H1 (cell line): Measurements from ENCODE around the gene POP7. TPM values are rescaled to one million over a fixed set of nuclear protein-coding genes. Genes with fewer than 3 reads are reported as not detected.

Experiments used
- CTCF ChIA-PET: fragments of 300-600 bp; sonication (Branson Sonifier 250); formaldehyde crosslinking; loops from one replicate; lab custom pipeline; 2021; ENCODE audit not compliant: partially characterized antibody; lab: Charles Lee
- POLR2A ChIA-PET: fragments of 300-600 bp; sonication (Branson Sonifier 250); formaldehyde crosslinking; loops from one replicate; lab custom pipeline; 2021; ENCODE audit warnings: inconsistent platforms; ENCODE audit not compliant: partially characterized antibody; lab: Charles Lee
- DNase-seq, 2 experiments: peaks; one replicate each; pipeline versions ENCODE4 v3.0.0 to v3.0.0-alpha.2; 2010 to 2022; ENCODE audit warnings: low spot score in 2 of 2, low read depth in 1 of 2, mixed read lengths in 1 of 2
- FAIRE-seq: peaks from 2 replicates; lab custom pipeline; 2011; peaks lifted over from hg19 to GRCh38; lab: Jason Lieb, UNC
- H2AFZ ChIP-seq: 2 replicates; pipeline ENCODE4 v1.8.1; 2012; ENCODE audit warnings: low read length, inconsistent platforms
- H2AK5ac ChIP-seq: 2 replicates; pipeline ENCODE4 v1.6.1; 2013; ENCODE audit warnings: low read depth, low read length
- H2BK120ac ChIP-seq: replicated peaks from 2 replicates; pipeline ENCODE3; 2013; ENCODE audit warnings: low read depth, low read length, inconsistent platforms
- H2BK12ac ChIP-seq: 2 replicates; pipeline ENCODE4 v1.6.1; 2013; ENCODE audit warnings: low read depth, low read length
- H2BK15ac ChIP-seq: 2 replicates; pipeline ENCODE4 v1.6.1; 2013; ENCODE audit warnings: low read length
- H2BK20ac ChIP-seq: 2 replicates; pipeline ENCODE4 v1.6.1; 2013; ENCODE audit warnings: low read length
- H2BK5ac ChIP-seq: 2 replicates; pipeline ENCODE4 v1.6.1; 2013; ENCODE audit warnings: low read depth, low read length
- H3K14ac ChIP-seq: 2 replicates; pipeline ENCODE4 v1.6.1; 2013; ENCODE audit warnings: inconsistent platforms; ENCODE audit not compliant: insufficient read length
- H3K18ac ChIP-seq: 2 replicates; pipeline ENCODE4 v1.6.1; 2013; ENCODE audit warnings: low read length; ENCODE audit errors: extremely low read depth
- H3K23ac ChIP-seq: 2 replicates; pipeline ENCODE4 v1.6.1; 2013; ENCODE audit warnings: inconsistent platforms; ENCODE audit not compliant: insufficient read length
- H3K23me2 ChIP-seq: 2 replicates; pipeline ENCODE4 v1.6.1; 2013; ENCODE audit warnings: low read depth, low read length
- H3K27ac ChIP-seq: 2 replicates; pipeline ENCODE4 v1.6.1; 2011; ENCODE audit warnings: low read depth, low read length, inconsistent platforms
- H3K27me3 ChIP-seq, 4 experiments: replicated peaks in 1 of 4; 1 replicate in 1 of 4; 2 replicates in 3 of 4; pipeline versions ENCODE4 v1.6.1 to v1.8.1; 2011 to 2013; ENCODE audit warnings: low read length in 3 of 4, mild to moderate bottlenecking in 3 of 4, inconsistent platforms in 2 of 4, mixed read lengths in 2 of 4, moderate library complexity in 1 of 4; ENCODE audit not compliant: control insufficient read depth in 3 of 4, insufficient read depth in 3 of 4; ENCODE audit errors: extremely low read depth in 1 of 4
- H3K36me3 ChIP-seq, 4 experiments: 2 replicates each; pipeline versions ENCODE4 v1.6.1 to v1.8.1; 2011 to 2013; ENCODE audit warnings: mild to moderate bottlenecking in 4 of 4, low read length in 3 of 4, moderate library complexity in 2 of 4, control low read depth in 1 of 4, inconsistent platforms in 1 of 4; ENCODE audit not compliant: insufficient read depth in 4 of 4, control insufficient read depth in 2 of 4
- H3K4ac ChIP-seq: replicated peaks from 2 replicates; pipeline ENCODE3; 2013; ENCODE audit warnings: low read length, low read depth, mixed read lengths, inconsistent platforms; ENCODE audit not compliant: insufficient read length
- H3K4me1 ChIP-seq, 4 experiments: replicated peaks in 1 of 4; 1 replicate in 1 of 4; 2 replicates in 3 of 4; pipeline versions ENCODE4 v1.6.1 to v1.8.1; 2011 to 2013; ENCODE audit warnings: low read length in 3 of 4, inconsistent platforms in 2 of 4, mixed read lengths in 1 of 4; ENCODE audit not compliant: insufficient read depth in 4 of 4, control insufficient read depth in 3 of 4
- H3K4me2 ChIP-seq, 2 experiments: 2 replicates each; pipeline versions ENCODE4 v1.6.1 to v1.8.1; 2011 to 2013; ENCODE audit warnings: low read depth in 2 of 2, low read length in 2 of 2, control low read depth in 1 of 2, inconsistent platforms in 1 of 2, mild to moderate bottlenecking in 1 of 2; ENCODE audit not compliant: insufficient read depth in 1 of 2
- H3K4me3 ChIP-seq, 4 experiments: fragments of 200-600, 300-600 bp in 1 of 4; sonication (generic), shearing (Covaris generic), sonication (Bioruptor Twin) in 1 of 4; 2 replicates each; pipeline versions ENCODE4 v1.5.1 to v1.8.1; 2011 to 2016; ENCODE audit warnings: low read length in 4 of 4, low read depth in 3 of 4, control low read depth in 2 of 4, inconsistent platforms in 2 of 4, mild to moderate bottlenecking in 2 of 4, mixed read lengths in 1 of 4, moderate library complexity in 1 of 4; ENCODE audit not compliant: insufficient read depth in 2 of 4; ENCODE audit errors: extremely low read depth in 1 of 4
- H3K56ac ChIP-seq: replicated peaks from 2 replicates; pipeline ENCODE3; 2013; ENCODE audit warnings: low read depth, mild to moderate bottlenecking, mixed read lengths, low read length, inconsistent platforms; ENCODE audit not compliant: insufficient read length
- H3K79me1 ChIP-seq: 2 replicates; pipeline ENCODE4 v1.6.1; 2013; ENCODE audit warnings: low read depth, low read length, control low read depth
- H3K79me2 ChIP-seq, 2 experiments: 2 replicates each; pipeline versions ENCODE4 v1.6.1 to v1.8.1; 2012 to 2013; ENCODE audit warnings: low read length in 2 of 2, mild to moderate bottlenecking in 2 of 2, inconsistent platforms in 1 of 2; ENCODE audit not compliant: insufficient read depth in 2 of 2, control insufficient read depth in 1 of 2
- H3K9ac ChIP-seq, 4 experiments: replicated peaks in 1 of 4; 1 replicate in 1 of 4; 2 replicates in 3 of 4; pipeline versions ENCODE4 v1.6.1 to v1.8.1; 2011 to 2013; ENCODE audit warnings: low read depth in 3 of 4, low read length in 3 of 4, control low read depth in 2 of 4, mild to moderate bottlenecking in 2 of 4, moderate library complexity in 2 of 4, inconsistent platforms in 1 of 4; ENCODE audit errors: extremely low read depth in 1 of 4
- H3K9me3 ChIP-seq, 2 experiments: 2 replicates each; pipeline versions ENCODE4 v1.6.1 to v1.8.1; 2012 to 2013; ENCODE audit warnings: mild to moderate bottlenecking in 2 of 2, moderate library complexity in 2 of 2, control low read depth in 1 of 2, inconsistent platforms in 1 of 2, low read depth in 1 of 2, low read length in 1 of 2, mixed read lengths in 1 of 2; ENCODE audit not compliant: insufficient read depth in 2 of 2
- H4K20me1 ChIP-seq, 2 experiments: replicated peaks in 1 of 2; 2 replicates each; pipeline versions ENCODE3 to v1.8.1; 2011 to 2013; ENCODE audit warnings: inconsistent platforms in 2 of 2, low read length in 2 of 2, mild to moderate bottlenecking in 1 of 2; ENCODE audit not compliant: insufficient read depth in 2 of 2, control insufficient read depth in 1 of 2
- H4K5ac ChIP-seq: 2 replicates; pipeline ENCODE4 v1.6.1; 2013; ENCODE audit warnings: low read length, low read depth, mixed read lengths, inconsistent platforms; ENCODE audit not compliant: insufficient read length
- H4K8ac ChIP-seq: 2 replicates; pipeline ENCODE4 v1.8.0; 2013; ENCODE audit warnings: mild to moderate bottlenecking, moderate library complexity, low read length, inconsistent platforms; ENCODE audit not compliant: insufficient read depth; ENCODE audit errors: extremely low read depth
- H4K91ac ChIP-seq: replicated peaks from 2 replicates; pipeline ENCODE3; 2013; ENCODE audit warnings: low read length, mixed read lengths, inconsistent platforms; ENCODE audit not compliant: insufficient read length
- BACH1 ChIP-seq: IDR thresholded peaks from 2 replicates; pipeline ENCODE4 v1.6.1; 2012; ENCODE audit warnings: low read length, improper control_type of control experiment
- CREB1 ChIP-seq: IDR thresholded peaks from 2 replicates; pipeline ENCODE4 v1.6.1; 2012; ENCODE audit warnings: inconsistent platforms
- EP300 ChIP-seq, 2 experiments: IDR thresholded peaks; 1 replicate in 1 of 2; 2 replicates in 1 of 2; pipeline ENCODE4 v1.6.1; 2011 to 2012; ENCODE audit warnings: low read depth in 2 of 2, low read length in 2 of 2, mild to moderate bottlenecking in 2 of 2, borderline replicate concordance in 1 of 2, inconsistent platforms in 1 of 2, moderate library complexity in 1 of 2
- GABPA ChIP-seq: IDR thresholded peaks from 2 replicates; pipeline ENCODE4 v1.6.1; 2011; ENCODE audit warnings: mild to moderate bottlenecking, low read length, moderate library complexity, borderline replicate concordance; ENCODE audit not compliant: insufficient read depth
- HDAC2 ChIP-seq, 2 experiments: fragments of 300-600 bp in 1 of 2; sonication (generic) in 1 of 2; IDR thresholded peaks; 2 replicates each; pipeline ENCODE4 v1.6.1; 2011 to 2012; ENCODE audit warnings: low read depth in 2 of 2, low read length in 2 of 2, mild to moderate bottlenecking in 2 of 2, moderate library complexity in 2 of 2, borderline replicate concordance in 1 of 2, inconsistent platforms in 1 of 2
- HDAC6 ChIP-seq: IDR thresholded peaks from one replicate; pipeline ENCODE4 v1.7.1; 2012; ENCODE audit warnings: low read depth, mild to moderate bottlenecking, inconsistent platforms, low read length, moderate library complexity
- JUN ChIP-seq: IDR thresholded peaks from 2 replicates; pipeline ENCODE4 v1.6.1; 2011; ENCODE audit warnings: low read depth, mild to moderate bottlenecking, improper control_type of control experiment, low read length
- KDM1A ChIP-seq: fragments of 200-600, 300-600 bp; sonication (generic); IDR thresholded peaks from 2 replicates; pipeline ENCODE4 v1.7.1; 2016; ENCODE audit warnings: mild to moderate bottlenecking, low read length, borderline replicate concordance
- RXRA ChIP-seq: IDR thresholded peaks from 2 replicates; pipeline ENCODE4 v1.6.1; 2011; ENCODE audit warnings: low read depth, mild to moderate bottlenecking, low read length, moderate library complexity; ENCODE audit not compliant: insufficient read depth
- SIRT6 ChIP-seq: IDR thresholded peaks from one replicate; pipeline ENCODE4 v1.7.1; 2012; ENCODE audit warnings: low read length, inconsistent platforms
- SUZ12 ChIP-seq: fragments of 200-600 bp; sonication (generic); IDR thresholded peaks from 2 replicates; pipeline ENCODE4 v1.6.1; 2012; ENCODE audit warnings: mild to moderate bottlenecking, inconsistent platforms, low read length, moderate library complexity, mixed read lengths
- ZNF274 ChIP-seq: IDR thresholded peaks from 2 replicates; pipeline ENCODE4 v1.7.0; 2012; ENCODE audit warnings: low read length, borderline replicate concordance; ENCODE audit errors: extremely low read depth
- WGBS, 2 experiments: shearing (Covaris generic) in 1 of 2; methylation state at CpG; one replicate each; pipeline versions ENCODE4 v1.1.6 to v1.1.7; 2013 to 2015; ENCODE audit warnings: low lambda C conversion rate in 2 of 2, mixed read lengths in 2 of 2, inconsistent platforms in 1 of 2, low coverage in 1 of 2, missing lambda C conversion rate in 1 of 2; ENCODE audit not compliant: insufficient replicate concordance in 2 of 2, insufficient coverage in 1 of 2, insufficient read length in 1 of 2; ENCODE audit errors: extremely low coverage in 1 of 2, missing lambda C conversion rate in 1 of 2; 5-methylcytosine and 5-hydroxymethylcytosine counted together
- polyA plus RNA-seq, 7 experiments: library from polyadenylated mRNA; depleted of rRNA in 3 of 7; stranded (reverse) in 5 of 7; unstranded in 2 of 7; fragments of >200 nt in 5 of 7; fragments of 200-250 nt in 2 of 7; gene quantifications; 1 replicate in 5 of 7; 2 replicates in 1 of 7; 4 replicates in 1 of 7; pipeline versions ENCODE4 v1.2.1 to v1.2.3, GENCODE V29; 2011 to 2013; ENCODE audit warnings: missing spikeins in 2 of 7, mixed read lengths in 2 of 7
- total RNA-seq: library from RNA; stranded (reverse); fragmentation: NEBNext Ultra II Directional; extraction: Animal tissue kit (Norgen Biotek cat#: 25700); gene quantifications from 2 replicates; pipeline ENCODE4 v1.2.1, GENCODE V29; 2021
- TF ChIP-seq, protein P1 (sequence below): IDR thresholded peaks from 2 replicates; pipeline ENCODE4 v1.6.1; 2011; ENCODE audit warnings: low read length, improper control_type of control experiment

Gene POP7
- total and polyA plus RNA-seq, 2 of the 8 experiments (the other 6 are each of a cell fraction or from before 2014, with no cell fraction given), result 92.5 to 135 TPM

- no peak overlapping the region for H2BK12ac ChIP-seq
- WGBS, 2 experiments, result 87% methylated on average over 8 of the region's 8 CpGs; no CpG with 5 or more reads in 1 of the 2 experiments
- H3K56ac ChIP-seq, result no peak overlapping the region
- H2BK120ac ChIP-seq, result no peak overlapping the region
- no peaks in the 10 kb centered on the region for H3K79me2 ChIP-seq
- H3K9me3 ChIP-seq, result no peaks in the 10 kb centered on the region
- peaks cover 0 to 3% of the 10 kb centered on the region in 2 experiments for H4K20me1 ChIP-seq
- DNase-seq (no peak), FAIRE-seq (no peak)
- no peak overlapping the region for H2BK15ac ChIP-seq
- no peak overlapping the region for H4K5ac ChIP-seq
- POLR2A ChIA-PET, result interaction anchor here (1.0 to 1.2 kb wide), 2 partner anchors 9 to 158 kb away, joined by 3 read pairs; no protein-coding TSS in a partner anchor
- peaks cover 0 to 8% (median 6%) of the 10 kb centered on the region in 4 experiments; a peak in 4 of 7 replicates for H3K27me3 ChIP-seq
- no peak overlapping the region for H4K8ac ChIP-seq
- H3K4me3 ChIP-seq, result no peak overlapping the region
- H2AK5ac ChIP-seq, result no peak overlapping the region
- H3K9ac ChIP-seq, result no peak overlapping the region
- H3K4ac ChIP-seq, result no peak overlapping the region
- H3K79me1 ChIP-seq, result no peaks in the 10 kb centered on the region
- H3K23me2 ChIP-seq, result peaks cover 9% of the 10 kb centered on the region; the same call in 1 of the 2 replicates
- H3K18ac ChIP-seq, result no peak overlapping the region
- no peak overlapping the region for H2AFZ ChIP-seq
- H3K14ac ChIP-seq, result no peak overlapping the region
- no peak overlapping the region for H2BK5ac ChIP-seq
- no peak overlapping the region for H2BK20ac ChIP-seq
- H3K27ac ChIP-seq, result no peak overlapping the region
- H3K36me3 ChIP-seq, result no peaks in the 10 kb centered on the region
- CTCF ChIA-PET, result interaction anchor here (0.8 to 1.8 kb wide), 10 partner anchors 11 to 124 kb away, joined by 3 to 6 read pairs (median 3); partner anchors contain the start of genes ACTL6B and POP7
- no peak overlapping the region for H4K91ac ChIP-seq
- no peak overlapping the region for H3K23ac ChIP-seq
- H3K4me2 ChIP-seq, result no peak overlapping the region
- no peaks in the 10 kb centered on the region for H3K4me1 ChIP-seq
- TF ChIP-seq EP300 (IDR thresholded peaks at IDR 0.05; ENCODE audit: borderline replicate concordance in 1 of 2, low read depth in 2 of 2, low read length in 2 of 2) (no peak), HDAC6 (no peak), CREB1 (no peak), RXRA (no peak), SIRT6 (no peak), GABPA (no peak), KDM1A (no peak), JUN (no peak), ZNF274 (no peak), SUZ12 (no peak), BACH1 (no peak), HDAC2 (IDR thresholded peaks at IDR 0.05; ENCODE audit: borderline replicate concordance in 1 of 2, low read depth in 2 of 2, low read length in 2 of 2) (no peak)
- TF ChIP-seq, protein P1, sequence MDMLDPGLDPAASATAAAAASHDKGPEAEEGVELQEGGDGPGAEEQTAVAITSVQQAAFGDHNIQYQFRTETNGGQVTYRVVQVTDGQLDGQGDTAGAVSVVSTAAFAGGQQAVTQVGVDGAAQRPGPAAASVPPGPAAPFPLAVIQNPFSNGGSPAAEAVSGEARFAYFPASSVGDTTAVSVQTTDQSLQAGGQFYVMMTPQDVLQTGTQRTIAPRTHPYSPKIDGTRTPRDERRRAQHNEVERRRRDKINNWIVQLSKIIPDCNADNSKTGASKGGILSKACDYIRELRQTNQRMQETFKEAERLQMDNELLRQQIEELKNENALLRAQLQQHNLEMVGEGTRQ, result no peak
Measured at GRCh38 chr7:100670074-100670473, 35.8 kb upstream of the POP7 start.
